ENCODE measurements around the gene FOXC2. TPM values are rescaled to one million over a fixed set of nuclear protein-coding genes. Genes with fewer than 3 reads are reported as not detected.

Gene FOXC2
- total RNA-seq, 1 donor from 2014 or later, result not detected

GRCh38 chr16:86538196-86538780 is 28.3 kb upstream of the FOXC2 start:
- no peak overlapping the region for H3K27ac Mint-ChIP-seq
- H3K36me3 Mint-ChIP-seq (ENCODE audit: low read depth), result peaks cover 85% of the 10 kb centered on the region
- no peak overlapping the region for H3K4me3 Mint-ChIP-seq
- no peaks in the 10 kb centered on the region for H3K9me3 Mint-ChIP-seq
- ChIA-PET POLR2A (no interaction called here), CTCF (no interaction called here)
- H3K4me1 Mint-ChIP-seq, result no peaks in the 10 kb centered on the region
- ATAC-seq (ENCODE audit: low read depth), result no peak
- no peaks in the 10 kb centered on the region for H3K27me3 Mint-ChIP-seq
- intact Hi-C loops (cut with micrococcal nuclease), result no loop called here
- no peak for DNase-seq
- TF ChIP-seq, protein P1, sequence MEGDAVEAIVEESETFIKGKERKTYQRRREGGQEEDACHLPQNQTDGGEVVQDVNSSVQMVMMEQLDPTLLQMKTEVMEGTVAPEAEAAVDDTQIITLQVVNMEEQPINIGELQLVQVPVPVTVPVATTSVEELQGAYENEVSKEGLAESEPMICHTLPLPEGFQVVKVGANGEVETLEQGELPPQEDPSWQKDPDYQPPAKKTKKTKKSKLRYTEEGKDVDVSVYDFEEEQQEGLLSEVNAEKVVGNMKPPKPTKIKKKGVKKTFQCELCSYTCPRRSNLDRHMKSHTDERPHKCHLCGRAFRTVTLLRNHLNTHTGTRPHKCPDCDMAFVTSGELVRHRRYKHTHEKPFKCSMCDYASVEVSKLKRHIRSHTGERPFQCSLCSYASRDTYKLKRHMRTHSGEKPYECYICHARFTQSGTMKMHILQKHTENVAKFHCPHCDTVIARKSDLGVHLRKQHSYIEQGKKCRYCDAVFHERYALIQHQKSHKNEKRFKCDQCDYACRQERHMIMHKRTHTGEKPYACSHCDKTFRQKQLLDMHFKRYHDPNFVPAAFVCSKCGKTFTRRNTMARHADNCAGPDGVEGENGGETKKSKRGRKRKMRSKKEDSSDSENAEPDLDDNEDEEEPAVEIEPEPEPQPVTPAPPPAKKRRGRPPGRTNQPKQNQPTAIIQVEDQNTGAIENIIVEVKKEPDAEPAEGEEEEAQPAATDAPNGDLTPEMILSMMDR (IDR thresholded peaks at IDR 0.05), result no peak

- DNase-seq (no peak), ATAC-seq (ENCODE audit: low read depth) (no peak)
- peaks cover 91% of the 10 kb centered on the region for H3K36me3 Mint-ChIP-seq (ENCODE audit: low read depth)
- no peaks in the 10 kb centered on the region for H3K9me3 Mint-ChIP-seq
- no peaks in the 10 kb centered on the region for H3K4me1 Mint-ChIP-seq
- ChIA-PET POLR2A (no interaction called here), CTCF (no interaction called here)
- TF ChIP-seq, protein P1 (IDR thresholded peaks at IDR 0.05), result no peak
- no peaks in the 10 kb centered on the region for H3K27me3 Mint-ChIP-seq
- intact Hi-C loops (cut with micrococcal nuclease), result no loop called here
- H3K4me3 Mint-ChIP-seq, result no peak overlapping the region
- H3K27ac Mint-ChIP-seq, result no peak overlapping the region
Measured at GRCh38 chr16:86540894-86541293, 25.7 kb upstream of the FOXC2 start.

DNA sequence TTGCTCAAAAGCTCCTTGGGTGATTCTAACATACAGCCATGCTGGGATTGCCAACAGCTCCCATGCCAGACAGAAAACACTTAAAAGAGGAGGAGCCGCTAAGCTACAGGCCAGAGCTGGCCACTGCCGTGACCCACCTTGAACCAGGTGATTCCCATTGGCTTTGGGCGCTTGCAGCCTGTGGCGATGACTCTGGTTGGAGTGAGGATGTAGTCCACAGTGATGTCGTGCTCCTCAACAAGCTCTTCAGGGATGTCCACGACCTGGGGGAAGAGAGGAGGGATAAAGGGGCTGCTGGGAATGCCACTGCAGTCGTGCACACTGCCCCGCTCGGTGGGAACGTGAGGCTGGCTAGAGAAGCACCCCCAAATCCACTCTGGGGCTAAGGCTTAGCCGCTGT is 25.1 kb upstream of the FOXC2 start:
- CTCF ChIA-PET, result no interaction called here
- DNase-seq, result no peak
- no peak overlapping the region for H3K27ac Mint-ChIP-seq
- peaks cover 91% of the 10 kb centered on the region for H3K36me3 Mint-ChIP-seq (ENCODE audit: low read depth)
- POLR2A ChIA-PET, result no interaction called here
- H3K9me3 Mint-ChIP-seq, result no peaks in the 10 kb centered on the region
- no peaks in the 10 kb centered on the region for H3K27me3 Mint-ChIP-seq
- intact Hi-C loops (cut with micrococcal nuclease), result no loop called here
- TF ChIP-seq, protein P1 (IDR thresholded peaks at IDR 0.05), result no peak
- H3K4me3 Mint-ChIP-seq, result no peak overlapping the region
- H3K4me1 Mint-ChIP-seq, result no peaks in the 10 kb centered on the region
- no peak for ATAC-seq (ENCODE audit: low read depth)

- no peaks in the 10 kb centered on the region for H3K27me3 Mint-ChIP-seq
- intact Hi-C loops (cut with micrococcal nuclease), result no loop called here
- no peak for DNase-seq
- H3K4me1 Mint-ChIP-seq, result no peaks in the 10 kb centered on the region
- ChIA-PET CTCF (no interaction called here), POLR2A (no interaction called here)
- TF ChIP-seq, protein P1 (IDR thresholded peaks at IDR 0.05), result no peak
- ATAC-seq (ENCODE audit: low read depth), result no peak
- H3K27ac Mint-ChIP-seq, result no peak overlapping the region
- H3K36me3 Mint-ChIP-seq (ENCODE audit: low read depth), result peaks cover 93% of the 10 kb centered on the region
- H3K4me3 Mint-ChIP-seq, result no peak overlapping the region
- H3K9me3 Mint-ChIP-seq, result no peaks in the 10 kb centered on the region
Measured at GRCh38 chr16:86542756-86543750, 23.6 kb upstream of the FOXC2 start.

DNA sequence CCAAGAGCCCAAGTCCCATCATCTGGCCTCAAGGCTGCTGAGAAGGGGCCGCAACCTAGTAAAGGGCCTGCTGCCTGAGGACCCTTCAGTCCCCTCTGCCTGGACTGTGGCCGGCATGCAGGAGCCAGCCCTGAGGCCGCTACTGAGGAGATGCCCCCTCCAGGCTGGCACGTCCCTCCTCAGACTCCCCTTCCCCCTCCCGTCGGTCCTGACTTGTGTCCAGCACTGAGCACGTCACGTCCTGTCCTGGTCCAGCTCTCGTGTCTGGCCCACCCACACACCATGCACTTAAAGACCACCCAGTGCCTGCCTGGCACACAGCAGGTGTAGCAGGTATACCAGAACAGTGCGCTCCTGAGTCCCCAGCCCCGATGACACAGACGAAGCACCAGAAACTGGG is 21.1 kb upstream of the FOXC2 start:
- H3K27me3 Mint-ChIP-seq, result no peaks in the 10 kb centered on the region
- H3K36me3 Mint-ChIP-seq (ENCODE audit: low read depth), result peaks cover 80% of the 10 kb centered on the region
- no peak overlapping the region for H3K27ac Mint-ChIP-seq
- no peaks in the 10 kb centered on the region for H3K4me1 Mint-ChIP-seq
- no peak overlapping the region for H3K4me3 Mint-ChIP-seq
- intact Hi-C loops (cut with micrococcal nuclease), result no loop called here
- TF ChIP-seq, protein P1 (IDR thresholded peaks at IDR 0.05), result no peak
- no peak for DNase-seq
- H3K9me3 Mint-ChIP-seq, result no peaks in the 10 kb centered on the region
- ChIA-PET POLR2A (no interaction called here), CTCF (no interaction called here)
- no peak for ATAC-seq (ENCODE audit: low read depth)

Measured in activated B cell treated with CpG ODN at 0.5 μM for 24 hours (primary cell).